ENCODE results near the gene SLC8B1.

SLC8B1 gene

GRCh38 chr12:113318900-113319628, 15.8 kb downstream of the SLC8B1 start:
- DNase-seq (ENCODE audit: low read depth) = no peak

- DNase-seq (ENCODE audit: low read depth) = no peak
Observed at GRCh38 chr12:113318046-113318656, 16.8 kb downstream of the SLC8B1 start.

GRCh38 chr12:113317122-113317521, 17.8 kb downstream of the SLC8B1 start:
- no peak for DNase-seq (ENCODE audit: low read depth)

- no peak for DNase-seq (ENCODE audit: low read depth)
Observed at GRCh38 chr12:113316155-113316554, 18.8 kb downstream of the SLC8B1 start.

- no peak for DNase-seq (ENCODE audit: low read depth)
Observed at GRCh38 chr12:113315358-113315757, 19.6 kb downstream of the SLC8B1 start.

- DNase-seq (ENCODE audit: low read depth) = no peak
Observed at GRCh38 chr12:113314121-113314529, 20.8 kb downstream of the SLC8B1 start.

- peak; percentile 41 for DNase-seq (ENCODE audit: low read depth)
Observed at GRCh38 chr12:113310489-113310888, 24.4 kb downstream of the SLC8B1 start.

- DNase-seq (ENCODE audit: low read depth) = peak; percentile 24
Observed at GRCh38 chr12:113306382-113306781, 28.5 kb downstream of the SLC8B1 start.

GRCh38 chr12:113305281-113305856, 29.5 kb downstream of the SLC8B1 start:
- DNase-seq (ENCODE audit: low read depth) = no peak

GRCh38 chr12:113302886-113303640, 31.8 kb downstream of the SLC8B1 start:
- DNase-seq (ENCODE audit: low read depth) = no peak

- no peak for DNase-seq (ENCODE audit: low read depth)
Observed at GRCh38 chr12:113302466-113302865, 32.4 kb downstream of the SLC8B1 start.

GRCh38 chr12:113301811-113302210, 33.1 kb downstream of the SLC8B1 start:
- no peak for DNase-seq (ENCODE audit: low read depth)

GRCh38 chr12:113299619-113300237, 35.2 kb downstream of the SLC8B1 start:
- DNase-seq (ENCODE audit: low read depth) = peak; percentile 86

GRCh38 chr12:113298861-113299545, 35.9 kb downstream of the SLC8B1 start:
- DNase-seq (ENCODE audit: low read depth) = no peak

GRCh38 chr12:113298472-113298817, 36.5 kb downstream of the SLC8B1 start:
- no peak for DNase-seq (ENCODE audit: low read depth)

- no peak for DNase-seq (ENCODE audit: low read depth)
Observed at GRCh38 chr12:113297621-113298471, 37.1 kb downstream of the SLC8B1 start.

- no peak for DNase-seq (ENCODE audit: low read depth)
Observed at GRCh38 chr12:113297214-113297587, 37.7 kb downstream of the SLC8B1 start.

GRCh38 chr12:113296557-113297213, 38.2 kb downstream of the SLC8B1 start:
- DNase-seq (ENCODE audit: low read depth) = no peak

GRCh38 chr12:113295886-113296556, 38.9 kb downstream of the SLC8B1 start:
- DNase-seq (ENCODE audit: low read depth) = no peak

- no peak for DNase-seq (ENCODE audit: low read depth)
Observed at GRCh38 chr12:113293100-113293499, 41.8 kb downstream of the SLC8B1 start.

All from ELR (cell line).